HG02798 (cell line): Measurements from ENCODE around the gene TRIM31.
"Not testable (repeated sequence)": the region's sequence is repeated elsewhere in the genome, so short reads cannot be mapped to it uniquely, and the experiment has no call there.

Experiments used
- ATAC-seq: cut with Tn5 transposase; IDR thresholded peaks from one replicate; pipeline ENCODE4 v1.9.1; 2021; ENCODE audit warnings: mild to moderate bottlenecking; ENCODE audit not compliant: unreplicated experiment, poor library complexity

The TRIM31 gene

GRCh38 chr6:30149858-30150550, 37.1 kb upstream of the TRIM31 start:
- no peak for ATAC-seq

DNA sequence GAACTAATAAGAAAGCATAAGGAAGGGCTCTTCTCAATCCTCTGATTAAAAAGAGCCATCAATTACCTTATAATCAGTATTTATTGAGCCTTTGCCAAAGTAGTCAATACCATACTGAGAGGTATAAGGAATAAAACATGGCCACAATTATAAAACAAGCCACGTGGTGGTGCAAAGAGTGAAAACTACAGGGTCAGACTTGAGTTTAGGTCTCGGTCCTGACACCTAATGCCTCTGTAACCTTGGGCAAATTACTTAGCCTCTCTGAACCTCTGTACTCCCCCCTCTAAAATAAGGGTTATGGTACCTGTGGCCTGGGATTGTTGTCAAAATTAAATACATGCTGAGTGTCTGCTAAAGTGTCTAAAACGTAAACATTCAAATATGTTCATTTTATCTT, 36.3 kb upstream of the TRIM31 start:
- no peak for ATAC-seq

- no peak for ATAC-seq
Measured at GRCh38 chr6:30147096-30147495, 34.2 kb upstream of the TRIM31 start.

GRCh38 chr6:30145818-30146217, 32.9 kb upstream of the TRIM31 start:
- ATAC-seq, result no peak

GRCh38 chr6:30144811-30145210, 31.9 kb upstream of the TRIM31 start:
- no peak for ATAC-seq

DNA sequence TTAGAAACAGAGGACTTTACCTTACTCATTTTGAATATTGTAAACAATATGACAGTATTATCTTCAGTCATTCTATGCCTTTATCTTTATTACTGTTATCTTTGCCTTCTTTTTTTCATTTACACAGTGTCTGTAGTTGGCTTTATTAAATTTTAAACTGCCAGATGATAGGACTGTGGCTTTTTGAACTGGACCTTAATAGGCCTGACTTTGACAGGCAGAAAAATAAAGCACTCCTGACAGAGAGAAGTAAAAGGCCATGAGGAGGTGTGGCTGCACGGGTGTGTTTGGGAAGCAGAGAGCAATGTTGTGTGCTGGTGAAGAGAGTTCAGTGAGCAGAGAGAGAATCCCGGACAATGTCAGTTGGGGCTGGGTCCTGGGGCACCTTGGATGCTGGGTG, 30.9 kb upstream of the TRIM31 start:
- ATAC-seq, result no peak

GRCh38 chr6:30142665-30143064, 29.8 kb upstream of the TRIM31 start:
- no peak for ATAC-seq

- ATAC-seq, result not testable (repeated sequence)
Measured at GRCh38 chr6:30140240-30140639, 27.4 kb upstream of the TRIM31 start.

DNA sequence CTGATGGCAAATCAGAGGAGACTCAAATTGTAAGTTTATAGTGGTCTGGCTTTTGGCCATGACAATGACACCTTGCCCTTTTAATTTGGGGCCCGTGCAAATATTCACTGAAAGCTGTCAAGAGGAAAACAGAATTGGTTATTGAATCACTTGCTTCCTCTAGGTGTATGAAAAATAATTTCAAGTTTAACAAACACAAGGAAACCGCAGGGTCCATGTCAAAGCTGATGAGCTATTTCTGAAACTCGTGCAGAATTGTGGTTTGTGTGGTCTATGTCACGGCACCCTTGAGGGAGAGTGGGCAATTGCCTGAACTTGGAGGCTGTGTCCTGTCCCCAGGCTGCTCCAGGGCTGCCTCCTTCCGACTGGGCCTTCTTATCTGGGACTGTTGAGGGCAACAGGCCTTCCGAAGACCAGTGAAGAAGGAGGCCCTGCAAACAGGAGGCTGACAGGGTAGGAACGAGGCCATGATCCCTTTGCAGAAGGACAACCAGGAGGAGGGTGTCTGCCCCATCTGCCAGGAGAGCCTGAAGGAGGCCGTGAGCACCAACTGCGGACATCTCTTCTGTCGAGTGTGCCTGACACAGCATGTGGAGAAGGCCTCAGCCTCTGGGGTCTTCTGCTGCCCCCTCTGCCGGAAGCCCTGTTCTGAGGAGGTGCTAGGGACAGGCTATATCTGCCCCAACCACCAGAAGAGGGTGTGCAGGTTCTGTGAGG, 23.8 kb upstream of the TRIM31 start:
- no peak for ATAC-seq

DNA sequence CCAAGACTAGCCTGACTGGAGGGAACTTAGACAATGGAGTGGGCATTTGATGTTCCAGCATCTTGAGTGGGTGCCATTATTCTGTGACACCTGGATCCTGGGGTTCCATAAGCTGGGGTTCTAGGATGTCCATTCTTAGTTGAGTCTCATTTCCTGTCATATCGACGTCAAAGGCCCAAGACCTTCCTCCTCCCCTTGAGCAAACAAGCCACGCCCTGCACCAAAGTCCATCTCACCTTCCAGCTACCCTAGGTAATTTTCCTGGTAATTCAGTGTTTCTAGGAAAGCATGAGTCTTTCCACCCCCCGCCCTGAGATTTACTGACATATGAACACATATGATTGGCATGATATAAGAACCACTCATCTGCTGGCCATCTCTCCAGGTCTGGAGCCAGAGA, 22.9 kb upstream of the TRIM31 start, which contains the start of gene TRIM40:
TSS of gene TRIM40 (plus strand) at position 384 of the 400 bp plus-strand sequence. CDS start 897 bp downstream, outside the sequence.
- ATAC-seq, result no peak

- ATAC-seq, result no peak
Measured at GRCh38 chr6:30135147-30135546, 22.3 kb upstream of the TRIM31 start.

- ATAC-seq, result no peak
Measured at GRCh38 chr6:30131947-30132497, 19.1 kb upstream of the TRIM31 start.

DNA sequence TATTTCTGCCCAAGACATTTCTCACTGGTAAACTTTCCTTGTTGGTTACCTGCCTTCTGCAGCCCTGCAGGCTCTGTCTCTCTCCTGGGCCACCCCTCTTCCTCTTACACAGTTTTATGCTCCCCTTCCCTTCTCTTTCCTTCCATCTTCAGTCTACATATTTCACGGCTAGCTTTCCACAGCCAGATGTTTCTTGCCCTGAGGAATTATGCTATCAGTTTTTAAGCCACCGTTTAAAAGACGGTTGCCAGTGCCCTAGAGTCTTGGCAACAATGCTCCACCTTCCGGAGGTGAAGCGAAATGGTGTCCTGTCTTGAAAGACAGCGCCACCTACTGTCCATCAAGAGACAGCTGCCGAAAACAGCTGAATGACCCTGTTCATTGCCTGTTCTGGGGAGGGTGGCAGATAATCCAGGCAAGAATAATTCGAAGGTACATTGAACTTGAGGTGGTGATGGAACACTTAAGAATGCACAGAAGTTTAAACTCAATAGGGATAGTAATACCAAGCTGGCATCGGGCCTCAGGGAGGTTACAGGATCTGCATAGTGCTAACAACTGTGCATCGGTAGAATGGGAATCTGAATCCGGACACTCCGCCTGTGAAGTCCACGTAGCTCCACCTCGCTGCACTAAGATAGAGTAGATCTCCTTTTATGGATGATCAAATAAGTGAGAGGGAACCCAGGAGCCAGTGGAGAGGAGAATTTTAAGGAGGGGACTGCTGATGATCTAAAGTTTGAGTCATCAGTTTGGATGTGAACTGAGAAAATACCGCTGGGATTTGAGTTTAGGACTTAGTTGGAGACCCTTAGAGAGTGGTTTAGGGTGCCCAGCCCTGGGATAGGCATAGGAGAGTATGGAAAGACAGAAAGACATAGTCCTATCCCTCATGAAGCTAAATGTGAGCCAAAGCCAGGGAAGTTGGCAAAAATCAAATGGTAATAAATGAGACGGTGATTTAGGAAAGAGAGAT, 18.3 kb upstream of the TRIM31 start:
- ATAC-seq, result peak; percentile 73

GRCh38 chr6:30130179-30130679, 17.3 kb upstream of the TRIM31 start:
- ATAC-seq, result no peak

DNA sequence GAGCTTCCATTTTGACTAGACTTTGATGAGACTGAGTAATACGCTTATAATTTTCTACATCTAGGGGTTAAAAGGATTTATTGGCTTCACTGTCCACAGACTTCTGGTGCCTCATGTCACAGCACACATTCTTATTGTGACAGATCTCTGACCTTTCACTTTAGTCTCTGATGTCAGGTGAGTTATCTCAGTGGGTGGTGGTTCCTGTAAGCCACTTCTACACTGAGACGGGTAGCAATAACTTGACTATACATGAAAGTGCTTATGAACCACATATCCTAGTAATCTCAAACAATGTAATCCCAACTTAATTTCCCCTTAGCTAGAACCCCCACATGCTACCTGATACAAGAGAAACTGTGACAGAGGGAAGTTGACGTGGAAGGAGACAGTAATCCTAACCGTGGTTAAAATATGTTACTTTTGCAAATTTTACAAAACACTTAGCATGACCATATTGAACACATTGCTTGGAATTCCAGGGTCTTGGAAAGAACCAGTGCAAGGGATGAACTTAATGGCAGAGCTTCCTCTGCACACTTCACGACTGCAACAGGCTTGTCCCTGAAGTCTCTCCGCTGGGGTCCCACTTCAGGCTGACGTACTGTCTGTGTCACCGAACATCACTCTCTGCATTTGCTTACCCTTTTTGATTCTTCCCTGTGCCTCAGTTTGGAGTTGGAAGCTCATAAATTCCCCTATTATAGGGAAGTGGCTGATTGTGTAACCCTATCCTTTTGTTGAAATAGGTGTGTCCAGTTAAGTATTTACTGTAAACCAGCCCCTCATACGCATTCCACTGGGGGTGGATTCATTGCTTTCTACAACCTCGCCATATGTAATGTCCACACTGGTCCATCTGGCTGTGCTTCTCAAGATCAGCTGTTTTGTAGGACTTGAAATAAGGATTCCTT, 16.6 kb upstream of the TRIM31 start:
- ATAC-seq, result no peak

GRCh38 chr6:30127238-30128093, 14.6 kb upstream of the TRIM31 start:
- no peak for ATAC-seq

DNA sequence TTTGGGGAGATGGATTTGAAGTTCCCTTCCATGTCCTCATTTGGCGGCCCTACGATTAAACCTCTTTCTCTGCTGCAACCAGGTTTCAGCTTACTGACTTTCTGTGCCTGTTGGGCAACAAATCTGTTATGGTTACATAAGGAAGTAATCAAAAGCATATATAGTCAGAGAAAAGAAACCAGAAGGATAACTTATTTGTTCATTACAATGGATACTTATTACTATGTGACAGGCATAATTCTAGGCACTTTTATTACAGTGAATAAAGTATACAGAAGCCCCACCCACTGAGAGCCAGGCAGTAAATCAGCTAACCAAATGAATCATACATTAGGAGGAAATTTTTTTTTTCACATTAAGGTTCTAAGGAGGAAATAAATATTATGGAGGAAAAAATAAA, 9.6 kb upstream of the TRIM31 start:
- no peak for ATAC-seq
